H9 (cell line): ENCODE results near the gene AK4. TPM values are rescaled to one million over a fixed set of nuclear protein-coding genes. Genes with fewer than 3 reads are reported as not detected.
A peak's percentile ranks its signal among the peaks of the same experiment; 100 is the strongest.

Source experiments
- DNase-seq: peaks from one replicate; pipeline ENCODE4 v3.0.0-alpha.2; 2017
- H2AFZ ChIP-seq: one replicate; pipeline ENCODE4 v1.6.1; 2013; ENCODE audit warnings: mild to moderate bottlenecking, low read length, control low read depth, moderate library complexity
- H2AK5ac ChIP-seq: 2 replicates; pipeline ENCODE4 v1.6.1; 2013; ENCODE audit warnings: low read length, control low read depth, mixed read lengths; ENCODE audit not compliant: insufficient read length
- H2BK120ac ChIP-seq: one replicate; pipeline ENCODE4 v1.6.1; 2013; ENCODE audit warnings: low read depth, mild to moderate bottlenecking, low read length, control low read depth, inconsistent platforms; ENCODE audit not compliant: poor library complexity, severe bottlenecking
- H2BK12ac ChIP-seq: 2 replicates; pipeline ENCODE4 v1.6.1; 2013; ENCODE audit warnings: low read length, control low read depth, mixed read lengths, low read depth; ENCODE audit not compliant: insufficient read length
- H2BK15ac ChIP-seq: 2 replicates; pipeline ENCODE4 v1.6.1; 2013; ENCODE audit warnings: low read depth, low read length, control low read depth
- H2BK20ac ChIP-seq: one replicate; pipeline ENCODE4 v1.6.1; 2013; ENCODE audit warnings: low read depth, mild to moderate bottlenecking, low read length, control low read depth, inconsistent platforms; ENCODE audit not compliant: poor library complexity, severe bottlenecking
- H2BK5ac ChIP-seq: 2 replicates; pipeline ENCODE4 v1.6.1; 2013; ENCODE audit warnings: low read length, control low read depth, mixed read lengths; ENCODE audit not compliant: insufficient read length
- H3K14ac ChIP-seq: 2 replicates; pipeline ENCODE4 v1.6.1; 2013; ENCODE audit warnings: low read length, control low read depth; ENCODE audit not compliant: insufficient read depth
- H3K18ac ChIP-seq: 2 replicates; pipeline ENCODE4 v1.6.1; 2013; ENCODE audit warnings: low read depth, mild to moderate bottlenecking, mixed read lengths, low read length, control low read depth; ENCODE audit not compliant: insufficient read length
- H3K23ac ChIP-seq: 2 replicates; pipeline ENCODE4 v1.6.1; 2013; ENCODE audit warnings: low read length, control low read depth, mixed read lengths, low read depth; ENCODE audit not compliant: insufficient read length
- H3K23me2 ChIP-seq: 2 replicates; pipeline ENCODE4 v1.6.1; 2013; ENCODE audit warnings: low read depth, mild to moderate bottlenecking, mixed read lengths, low read length, control low read depth; ENCODE audit not compliant: insufficient read length, poor library complexity, severe bottlenecking
- H3K27ac ChIP-seq: 2 replicates; pipeline ENCODE4 v1.5.1; 2013; ENCODE audit warnings: low read length, control low read depth, mixed read lengths, low read depth; ENCODE audit not compliant: insufficient read length
- H3K27me3 ChIP-seq: 2 replicates; pipeline ENCODE4 v1.6.1; 2013; ENCODE audit warnings: low read length, control low read depth, inconsistent platforms; ENCODE audit not compliant: insufficient read depth
- H3K4ac ChIP-seq: 2 replicates; pipeline ENCODE4 v1.6.1; 2013; ENCODE audit warnings: low read depth, mild to moderate bottlenecking, control low read depth, inconsistent platforms, low read length, moderate library complexity
- H3K4me1 ChIP-seq: 2 replicates; pipeline ENCODE4 v1.6.1; 2013; ENCODE audit warnings: low read length, control low read depth, inconsistent platforms; ENCODE audit not compliant: insufficient read depth
- H3K4me2 ChIP-seq: 2 replicates; pipeline ENCODE4 v1.6.1; 2013; ENCODE audit warnings: low read length, control low read depth, mixed read lengths; ENCODE audit not compliant: insufficient read length, insufficient read depth
- H3K56ac ChIP-seq: 2 replicates; pipeline ENCODE4 v1.6.1; 2013; ENCODE audit warnings: low read depth, mild to moderate bottlenecking, mixed read lengths, low read length, control low read depth; ENCODE audit not compliant: insufficient read length
- H3K79me1 ChIP-seq: 2 replicates; pipeline ENCODE4 v1.6.1; 2013; ENCODE audit warnings: low read depth, mild to moderate bottlenecking, moderate library complexity, low read length, control low read depth, inconsistent platforms; ENCODE audit not compliant: insufficient read depth, poor library complexity, severe bottlenecking
- H3K79me2 ChIP-seq: 2 replicates; pipeline ENCODE4 v1.6.1; 2013; ENCODE audit warnings: low read length, control low read depth, inconsistent platforms; ENCODE audit not compliant: insufficient read depth
- H3K9ac ChIP-seq: 2 replicates; pipeline ENCODE4 v1.6.1; 2013; ENCODE audit warnings: low read length, control low read depth, mixed read lengths; ENCODE audit not compliant: insufficient read length; ENCODE audit errors: extremely low read depth
- H3K9me3 ChIP-seq: one replicate; pipeline ENCODE4 v1.6.1; 2013; ENCODE audit warnings: low read depth, low read length, inconsistent platforms; ENCODE audit not compliant: control insufficient read depth
- H3T11ph ChIP-seq: one replicate; pipeline ENCODE4 v1.6.1; 2013; ENCODE audit warnings: mild to moderate bottlenecking, low read length, control low read depth, inconsistent platforms
- H4K20me1 ChIP-seq: one replicate; pipeline ENCODE4 v1.6.1; 2013; ENCODE audit not compliant: control insufficient read depth, insufficient read length, insufficient read depth
- H4K5ac ChIP-seq: 2 replicates; pipeline ENCODE4 v1.6.1; 2013; ENCODE audit warnings: low read depth, mild to moderate bottlenecking, mixed read lengths, low read length, control low read depth; ENCODE audit not compliant: insufficient read length
- H4K8ac ChIP-seq: replicated peaks from 2 replicates; pipeline ENCODE4 v1.6.1; 2013; ENCODE audit warnings: low read length, control low read depth, mixed read lengths, low read depth; ENCODE audit not compliant: insufficient read length
- H4K91ac ChIP-seq: 2 replicates; pipeline ENCODE4 v1.6.1; 2013; ENCODE audit warnings: low read depth, mild to moderate bottlenecking, moderate library complexity, mixed read lengths, low read length, control low read depth; ENCODE audit not compliant: insufficient read length
- H3K27ac Mint-ChIP-seq, 3 experiments: 2 replicates in 2 of 3; 3 replicates in 1 of 3; pipeline ENCODE4 v1.8.0; 2020 to 2021; ENCODE audit warnings: mixed read lengths in 3 of 3, mild to moderate bottlenecking in 1 of 3, moderate library complexity in 1 of 3
- H3K27me3 Mint-ChIP-seq: 2 replicates; pipeline ENCODE4 v1.8.0; 2021; ENCODE audit warnings: low read depth, mild to moderate bottlenecking, moderate library complexity, mixed read lengths
- H3K36me3 Mint-ChIP-seq, 3 experiments: 2 replicates in 2 of 3; 3 replicates in 1 of 3; pipeline ENCODE4 v1.8.0; 2020 to 2021; ENCODE audit warnings: low read depth in 3 of 3, mixed read lengths in 3 of 3; ENCODE audit not compliant: insufficient read depth in 1 of 3
- H3K4me1 Mint-ChIP-seq, 2 experiments: 2 replicates each; pipeline ENCODE4 v1.8.0; 2020; ENCODE audit warnings: mixed read lengths in 2 of 2
- H3K4me3 Mint-ChIP-seq, 2 experiments: 2 replicates in 1 of 2; 3 replicates in 1 of 2; pipeline ENCODE4 v1.8.0; 2020 to 2021; ENCODE audit warnings: mild to moderate bottlenecking in 2 of 2, mixed read lengths in 2 of 2, moderate library complexity in 1 of 2
- H3K9me3 Mint-ChIP-seq, 2 experiments: 2 replicates in 1 of 2; 3 replicates in 1 of 2; pipeline ENCODE4 v1.8.0; 2020; ENCODE audit warnings: mild to moderate bottlenecking in 2 of 2, mixed read lengths in 2 of 2, moderate library complexity in 1 of 2
- WGBS: extraction: QIAGEN DNeasy Blood & Tissue Kit; methylation state at CpG from one replicate; pipeline ENCODE4 v1.1.7; 2013; ENCODE audit warnings: missing lambda C conversion rate, low lambda C conversion rate, mixed read lengths; ENCODE audit not compliant: insufficient read length; ENCODE audit errors: extremely low coverage; 5-methylcytosine and 5-hydroxymethylcytosine counted together
- total RNA-seq: library from RNA; stranded (reverse); gene quantifications from 2 replicates; pipeline ENCODE4 v1.2.1, GENCODE V29; 2021
- TF ChIP-seq, protein P1 (sequence below): fragments of 200-600 bp; sonication (generic); conservative IDR thresholded peaks from 3 replicates; pipeline ENCODE4 v1.8.0; 2021; ENCODE audit warnings: antibody characterized with exemption, mild to moderate bottlenecking

AK4 gene
- total RNA-seq, 1 experiment from 2014 or later = 45.6 TPM

DNA sequence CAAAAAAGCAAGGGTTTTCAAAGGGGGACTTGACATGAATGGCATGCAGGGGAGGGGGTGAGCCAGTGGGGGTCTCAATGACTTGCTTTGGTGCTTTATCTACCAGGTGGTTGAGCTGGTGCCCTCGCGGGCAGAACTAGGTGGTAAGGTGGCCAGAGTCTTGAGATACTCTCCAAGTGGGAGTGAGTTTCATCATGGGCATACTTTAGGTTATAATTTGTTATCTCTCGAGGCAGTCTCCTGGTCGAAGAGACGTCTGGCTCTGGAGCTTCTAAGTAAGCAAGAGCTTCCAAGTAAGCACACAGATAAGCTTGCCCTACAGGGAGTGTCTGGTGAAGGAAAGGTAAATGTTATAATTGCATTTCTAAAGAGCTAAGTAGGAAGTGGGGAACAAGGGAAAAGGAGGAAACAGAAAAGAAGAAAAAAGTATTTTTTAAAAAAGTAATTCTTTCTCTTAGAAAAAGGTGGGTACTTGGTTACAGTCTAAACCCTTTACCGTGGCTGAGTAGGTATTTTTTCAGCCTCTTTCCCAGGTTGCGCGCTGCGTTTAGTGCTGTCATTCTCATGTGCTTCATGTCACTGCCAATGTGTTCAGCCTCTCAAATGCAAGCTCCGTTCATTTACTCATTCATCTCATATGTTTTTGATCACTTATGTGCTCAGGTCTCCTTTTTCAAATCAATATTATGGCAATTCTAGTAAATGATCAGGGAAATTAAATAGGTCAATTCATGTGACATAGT, 129.8 kb downstream of the AK4 start:
- Histone ChIP-seq H3K56ac (no peak overlapping the region), H3K79me1 (no peaks in the 10 kb centered on the region), H3K18ac (no peak overlapping the region), H3K79me2 (no peaks in the 10 kb centered on the region), H3K27me3 (no peaks in the 10 kb centered on the region), H2BK20ac (no peak overlapping the region), H3K9me3 (no peaks in the 10 kb centered on the region), H3K4ac (no peak overlapping the region), H3K4me1 (peaks cover 10% of the 10 kb centered on the region; the same call in 1 of the 2 replicates), H2BK15ac (no peak overlapping the region), H4K91ac (no peak overlapping the region), H2AFZ (no peak overlapping the region), H3K4me2 (peak overlapping the region; percentile 19), H2AK5ac (no peak overlapping the region), H3K23ac (no peak overlapping the region), H2BK120ac (no peak overlapping the region), H2BK5ac (no peak overlapping the region), H4K20me1 (no peaks in the 10 kb centered on the region), H3K9ac (no peak overlapping the region), H4K5ac (no peak overlapping the region), H3T11ph (no peak overlapping the region), H3K27ac (no peak overlapping the region), H3K23me2 (peaks cover 7% of the 10 kb centered on the region), H2BK12ac (no peak overlapping the region), H3K14ac (no peak overlapping the region), H4K8ac (no peak overlapping the region)
- H3K27me3 Mint-ChIP-seq = peaks cover 11% of the 10 kb centered on the region
- peak overlapping the region in 1 of 2 experiments; percentile 57; a peak in 3 of 5 replicates for H3K4me3 Mint-ChIP-seq
- peaks cover 46 to 59% of the 10 kb centered on the region in 2 experiments for H3K4me1 Mint-ChIP-seq
- H3K9me3 Mint-ChIP-seq = no peaks in the 10 kb centered on the region; a peak in 1 of 5 replicates
- TF ChIP-seq, protein P1, sequence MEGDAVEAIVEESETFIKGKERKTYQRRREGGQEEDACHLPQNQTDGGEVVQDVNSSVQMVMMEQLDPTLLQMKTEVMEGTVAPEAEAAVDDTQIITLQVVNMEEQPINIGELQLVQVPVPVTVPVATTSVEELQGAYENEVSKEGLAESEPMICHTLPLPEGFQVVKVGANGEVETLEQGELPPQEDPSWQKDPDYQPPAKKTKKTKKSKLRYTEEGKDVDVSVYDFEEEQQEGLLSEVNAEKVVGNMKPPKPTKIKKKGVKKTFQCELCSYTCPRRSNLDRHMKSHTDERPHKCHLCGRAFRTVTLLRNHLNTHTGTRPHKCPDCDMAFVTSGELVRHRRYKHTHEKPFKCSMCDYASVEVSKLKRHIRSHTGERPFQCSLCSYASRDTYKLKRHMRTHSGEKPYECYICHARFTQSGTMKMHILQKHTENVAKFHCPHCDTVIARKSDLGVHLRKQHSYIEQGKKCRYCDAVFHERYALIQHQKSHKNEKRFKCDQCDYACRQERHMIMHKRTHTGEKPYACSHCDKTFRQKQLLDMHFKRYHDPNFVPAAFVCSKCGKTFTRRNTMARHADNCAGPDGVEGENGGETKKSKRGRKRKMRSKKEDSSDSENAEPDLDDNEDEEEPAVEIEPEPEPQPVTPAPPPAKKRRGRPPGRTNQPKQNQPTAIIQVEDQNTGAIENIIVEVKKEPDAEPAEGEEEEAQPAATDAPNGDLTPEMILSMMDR = no peak
- WGBS = no CpG with 5 or more reads among the region's 10 CpGs
- no peak overlapping the region for H3K27ac Mint-ChIP-seq
- H3K36me3 Mint-ChIP-seq = no peaks in the 10 kb centered on the region
- DNase-seq = no peak
